HepG2 (cell line): ENCODE measurements around the gene CKAP5. TPM values are rescaled to one million over a fixed set of nuclear protein-coding genes. Genes with fewer than 3 reads are reported as not detected.

Source experiments
- AGO1 ChIP-seq: fragments of 200-400 bp; formaldehyde crosslinking; IDR thresholded peaks from 2 replicates; pipeline ENCODE4 v1.6.1; 2017; ENCODE audit warnings: mild to moderate bottlenecking, low read depth, low read length, moderate library complexity; ENCODE audit not compliant: poor library complexity, severe bottlenecking
- FOSL1 ChIP-seq: sonication (generic); formaldehyde crosslinking; IDR thresholded peaks from 2 replicates; pipeline ENCODE4 v1.9.0; 2021; ENCODE audit warnings: missing genetic modification reagents, borderline replicate concordance
- FOXK1 ChIP-seq: sonication (generic); formaldehyde crosslinking; IDR thresholded peaks from 2 replicates; pipeline ENCODE4 v1.4.0; 2020; ENCODE audit warnings: low read depth, missing genetic modification reagents, borderline replicate concordance
- HDAC1 ChIP-seq: sonication (generic); formaldehyde crosslinking; IDR thresholded peaks from 2 replicates; pipeline ENCODE4 v1.5.1; 2020; ENCODE audit warnings: mild to moderate bottlenecking, missing genetic modification reagents
- HNRNPL ChIP-seq: fragments of 200-400 bp; formaldehyde crosslinking; IDR thresholded peaks from 2 replicates; pipeline ENCODE4 v1.6.1; 2017; ENCODE audit warnings: mild to moderate bottlenecking, low read depth, low read length
- KMT2B ChIP-seq: IDR thresholded peaks from 2 replicates; pipeline ENCODE4 v1.6.1; 2016; ENCODE audit warnings: missing genetic modification reagents, missing compliant biosample characterization
- MEF2D ChIP-seq: sonication (generic); formaldehyde crosslinking; IDR thresholded peaks from 2 replicates; pipeline ENCODE4 v1.5.1; 2020; ENCODE audit warnings: mild to moderate bottlenecking, missing genetic modification reagents
- NR1H2 ChIP-seq: sonication (generic); formaldehyde crosslinking; IDR thresholded peaks from 2 replicates; pipeline ENCODE4 v1.8.1; 2022; ENCODE audit warnings: low read depth, missing genetic modification reagents, borderline replicate concordance
- TMF1 ChIP-seq: sonication (generic); formaldehyde crosslinking; IDR thresholded peaks from 2 replicates; pipeline ENCODE4 v1.8.1; 2022; ENCODE audit warnings: low read depth, missing genetic modification reagents
- YY1 ChIP-seq: IDR thresholded peaks from 2 replicates; pipeline ENCODE4 v1.6.1; 2011; ENCODE audit warnings: low read length, low read depth, moderate library complexity, mild to moderate bottlenecking; ENCODE audit not compliant: insufficient read depth, insufficient replicate concordance
- ZNF232 ChIP-seq: sonication (generic); formaldehyde crosslinking; IDR thresholded peaks from 2 replicates; pipeline ENCODE4 v1.4.0; 2020; ENCODE audit warnings: missing genetic modification reagents, borderline replicate concordance
- ZNF235 ChIP-seq: sonication (generic); formaldehyde crosslinking; IDR thresholded peaks from 2 replicates; pipeline ENCODE4 v1.8.1; 2023; ENCODE audit warnings: mild to moderate bottlenecking, missing genetic modification reagents, borderline replicate concordance
- ZNF678 ChIP-seq: sonication (generic); formaldehyde crosslinking; IDR thresholded peaks from 2 replicates; pipeline ENCODE4 v1.4.0; 2020; ENCODE audit warnings: mild to moderate bottlenecking, missing genetic modification reagents
- ZNF766 ChIP-seq: sonication (generic); formaldehyde crosslinking; IDR thresholded peaks from 2 replicates; pipeline ENCODE4 v1.5.0; 2020; ENCODE audit warnings: missing genetic modification reagents, borderline replicate concordance
- ZSCAN31 ChIP-seq: sonication (generic); formaldehyde crosslinking; IDR thresholded peaks from 2 replicates; pipeline ENCODE4 v1.5.0; 2020; ENCODE audit warnings: low read depth, mild to moderate bottlenecking, missing genetic modification reagents
- polyA plus RNA-seq, 8 experiments: library from polyadenylated mRNA; depleted of rRNA in 3 of 8; stranded (reverse) in 7 of 8; unstranded in 1 of 8; fragments of >200 nt; fragmentation: Illumina TruSeq in 4 of 8; extraction: Trizol in 4 of 8; gene quantifications; 2 replicates each; pipeline versions ENCODE4 v1.2.1 to v1.2.3, GENCODE V29; 2011 to 2016; ENCODE audit warnings: low read depth in 4 of 8, missing spikeins in 1 of 8, mixed read lengths in 1 of 8; ENCODE audit not compliant: insufficient read depth in 1 of 8
- total RNA-seq, 5 experiments: library from RNA; depleted of rRNA; stranded (reverse); fragments of >200 nt; fragmentation: Illumina TruSeq; extraction: Trizol; gene quantifications; 2 replicates each; pipeline ENCODE4 v1.2.3, GENCODE V29; 2016; ENCODE audit warnings: low read depth in 1 of 5
- TF ChIP-seq, protein P1 (sequence below): sonication (generic); formaldehyde crosslinking; IDR thresholded peaks from 2 replicates; pipeline ENCODE4 v1.5.1; 2020; ENCODE audit warnings: missing genetic modification reagents, mild to moderate bottlenecking, borderline replicate concordance
- TF ChIP-seq, protein P2 (sequence below): IDR thresholded peaks from 2 replicates; pipeline ENCODE4 v1.6.1; 2016; ENCODE audit warnings: low read depth, control low read depth
- TF ChIP-seq, protein P3 (sequence below): sonication (generic); formaldehyde crosslinking; conservative IDR thresholded peaks from 2 replicates; pipeline ENCODE4 v1.4.0; 2020; ENCODE audit warnings: missing genetic modification reagents
- TF ChIP-seq, protein P4 (sequence below): sonication (generic); formaldehyde crosslinking; IDR thresholded peaks from 2 replicates; pipeline ENCODE4 v1.4.0; 2020; ENCODE audit warnings: missing genetic modification reagents, borderline replicate concordance

The CKAP5 gene
- total and polyA plus RNA-seq, 2 of the 13 experiments (the other 11 are each of a cell fraction or from before 2014, with no cell fraction given) = 79.2 to 103 TPM

DNA sequence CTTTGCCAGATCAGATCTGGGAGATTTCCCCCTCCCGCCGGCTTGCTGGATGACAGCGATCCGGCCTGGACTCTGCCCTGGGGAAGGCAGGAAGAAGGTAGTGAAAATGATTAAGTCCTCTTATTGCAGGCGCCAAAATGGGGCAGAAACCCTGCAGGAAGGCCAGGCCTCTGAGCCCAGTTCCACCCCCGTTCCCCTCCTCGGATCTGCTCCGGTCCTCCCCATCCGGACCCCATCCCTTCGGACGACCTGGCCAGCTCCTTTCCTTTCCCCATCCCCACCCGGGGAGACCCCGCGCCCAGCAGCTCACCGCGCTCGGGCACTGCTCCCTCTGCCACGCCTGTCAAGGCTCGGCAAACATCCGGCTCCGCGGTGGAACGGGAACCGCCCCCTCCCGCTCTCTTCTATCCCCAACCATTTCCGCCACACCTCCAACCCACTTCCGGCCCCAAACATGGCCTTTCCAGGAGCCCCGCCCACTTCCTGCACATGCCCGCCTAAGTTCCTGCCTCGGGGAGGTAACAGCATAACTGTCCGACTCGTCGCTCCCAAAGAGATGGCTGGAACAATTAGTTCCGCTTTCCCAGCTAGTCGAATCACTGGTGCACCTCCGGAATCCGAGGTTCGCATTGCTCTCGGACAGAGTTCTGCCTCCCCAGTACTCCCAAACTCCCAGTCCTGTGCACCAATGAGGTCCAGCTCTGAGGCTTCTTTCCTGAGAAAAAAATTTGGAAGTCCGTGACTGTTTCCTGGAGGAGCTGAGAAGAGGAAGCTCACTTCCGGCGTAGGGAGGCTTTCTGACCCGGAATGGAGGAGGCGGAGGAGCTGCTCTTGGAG is 145.6 kb downstream of the CKAP5 start, which contains the start of the genes ARHGAP1 and ZNF408 (continued):
- TF ChIP-seq FOXK1 (CRISPR knock-in tag) (peak; percentile 85; the same call in 1 of the 2 replicates), ZNF232 (CRISPR knock-in tag) (no peak), ZNF235 (CRISPR knock-in tag) (0 out of 2 replicates have a peak, but pooled peaks have one; percentile 66), AGO1 (peak; percentile 14), NR1H2 (CRISPR knock-in tag) (no peak), ZNF678 (CRISPR knock-in tag) (no peak), ZNF766 (no peak), KMT2B (CRISPR knock-in tag) (peak; percentile 80), HNRNPL (0 out of 2 replicates have a peak, but pooled peaks have one; percentile 64), MEF2D (CRISPR knock-in tag) (peak; percentile 69; the same call in 1 of the 2 replicates), HDAC1 (peak; percentile 86), ZSCAN31 (CRISPR knock-in tag) (peak; percentile 57), FOSL1 (CRISPR knock-in tag) (no peak), YY1 (peak; percentile 80), TMF1 (CRISPR knock-in tag) (peak; percentile 75; the same call in 1 of the 2 replicates)
- TF ChIP-seq, protein P1, sequence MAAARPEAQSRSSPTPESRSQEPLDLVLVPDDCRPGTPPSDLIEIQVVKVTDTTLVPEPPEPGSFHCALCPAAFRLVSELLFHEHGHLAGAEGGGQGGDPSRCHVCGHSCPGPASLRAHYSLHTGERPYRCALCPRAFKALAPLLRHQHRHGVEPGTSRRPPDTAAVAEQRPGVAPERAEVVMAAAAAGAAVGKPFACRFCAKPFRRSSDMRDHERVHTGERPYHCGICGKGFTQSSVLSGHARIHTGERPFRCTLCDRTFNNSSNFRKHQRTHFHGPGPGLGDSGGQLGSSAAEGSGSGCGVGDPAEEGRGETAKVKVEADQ (CRISPR knock-in tag) = 0 out of 2 replicates have a peak, but pooled peaks have one; percentile 31
- TF ChIP-seq, protein P2, sequence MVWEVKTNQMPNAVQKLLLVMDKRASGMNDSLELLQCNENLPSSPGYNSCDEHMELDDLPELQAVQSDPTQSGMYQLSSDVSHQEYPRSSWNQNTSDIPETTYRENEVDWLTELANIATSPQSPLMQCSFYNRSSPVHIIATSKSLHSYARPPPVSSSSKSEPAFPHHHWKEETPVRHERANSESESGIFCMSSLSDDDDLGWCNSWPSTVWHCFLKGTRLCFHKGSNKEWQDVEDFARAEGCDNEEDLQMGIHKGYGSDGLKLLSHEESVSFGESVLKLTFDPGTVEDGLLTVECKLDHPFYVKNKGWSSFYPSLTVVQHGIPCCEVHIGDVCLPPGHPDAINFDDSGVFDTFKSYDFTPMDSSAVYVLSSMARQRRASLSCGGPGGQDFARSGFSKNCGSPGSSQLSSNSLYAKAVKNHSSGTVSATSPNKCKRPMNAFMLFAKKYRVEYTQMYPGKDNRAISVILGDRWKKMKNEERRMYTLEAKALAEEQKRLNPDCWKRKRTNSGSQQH (CRISPR knock-in tag) = peak; percentile 89
- TF ChIP-seq, protein P3, sequence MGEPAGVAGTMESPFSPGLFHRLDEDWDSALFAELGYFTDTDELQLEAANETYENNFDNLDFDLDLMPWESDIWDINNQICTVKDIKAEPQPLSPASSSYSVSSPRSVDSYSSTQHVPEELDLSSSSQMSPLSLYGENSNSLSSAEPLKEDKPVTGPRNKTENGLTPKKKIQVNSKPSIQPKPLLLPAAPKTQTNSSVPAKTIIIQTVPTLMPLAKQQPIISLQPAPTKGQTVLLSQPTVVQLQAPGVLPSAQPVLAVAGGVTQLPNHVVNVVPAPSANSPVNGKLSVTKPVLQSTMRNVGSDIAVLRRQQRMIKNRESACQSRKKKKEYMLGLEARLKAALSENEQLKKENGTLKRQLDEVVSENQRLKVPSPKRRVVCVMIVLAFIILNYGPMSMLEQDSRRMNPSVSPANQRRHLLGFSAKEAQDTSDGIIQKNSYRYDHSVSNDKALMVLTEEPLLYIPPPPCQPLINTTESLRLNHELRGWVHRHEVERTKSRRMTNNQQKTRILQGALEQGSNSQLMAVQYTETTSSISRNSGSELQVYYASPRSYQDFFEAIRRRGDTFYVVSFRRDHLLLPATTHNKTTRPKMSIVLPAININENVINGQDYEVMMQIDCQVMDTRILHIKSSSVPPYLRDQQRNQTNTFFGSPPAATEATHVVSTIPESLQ (CRISPR knock-in tag) = no peak
- TF ChIP-seq, protein P4, sequence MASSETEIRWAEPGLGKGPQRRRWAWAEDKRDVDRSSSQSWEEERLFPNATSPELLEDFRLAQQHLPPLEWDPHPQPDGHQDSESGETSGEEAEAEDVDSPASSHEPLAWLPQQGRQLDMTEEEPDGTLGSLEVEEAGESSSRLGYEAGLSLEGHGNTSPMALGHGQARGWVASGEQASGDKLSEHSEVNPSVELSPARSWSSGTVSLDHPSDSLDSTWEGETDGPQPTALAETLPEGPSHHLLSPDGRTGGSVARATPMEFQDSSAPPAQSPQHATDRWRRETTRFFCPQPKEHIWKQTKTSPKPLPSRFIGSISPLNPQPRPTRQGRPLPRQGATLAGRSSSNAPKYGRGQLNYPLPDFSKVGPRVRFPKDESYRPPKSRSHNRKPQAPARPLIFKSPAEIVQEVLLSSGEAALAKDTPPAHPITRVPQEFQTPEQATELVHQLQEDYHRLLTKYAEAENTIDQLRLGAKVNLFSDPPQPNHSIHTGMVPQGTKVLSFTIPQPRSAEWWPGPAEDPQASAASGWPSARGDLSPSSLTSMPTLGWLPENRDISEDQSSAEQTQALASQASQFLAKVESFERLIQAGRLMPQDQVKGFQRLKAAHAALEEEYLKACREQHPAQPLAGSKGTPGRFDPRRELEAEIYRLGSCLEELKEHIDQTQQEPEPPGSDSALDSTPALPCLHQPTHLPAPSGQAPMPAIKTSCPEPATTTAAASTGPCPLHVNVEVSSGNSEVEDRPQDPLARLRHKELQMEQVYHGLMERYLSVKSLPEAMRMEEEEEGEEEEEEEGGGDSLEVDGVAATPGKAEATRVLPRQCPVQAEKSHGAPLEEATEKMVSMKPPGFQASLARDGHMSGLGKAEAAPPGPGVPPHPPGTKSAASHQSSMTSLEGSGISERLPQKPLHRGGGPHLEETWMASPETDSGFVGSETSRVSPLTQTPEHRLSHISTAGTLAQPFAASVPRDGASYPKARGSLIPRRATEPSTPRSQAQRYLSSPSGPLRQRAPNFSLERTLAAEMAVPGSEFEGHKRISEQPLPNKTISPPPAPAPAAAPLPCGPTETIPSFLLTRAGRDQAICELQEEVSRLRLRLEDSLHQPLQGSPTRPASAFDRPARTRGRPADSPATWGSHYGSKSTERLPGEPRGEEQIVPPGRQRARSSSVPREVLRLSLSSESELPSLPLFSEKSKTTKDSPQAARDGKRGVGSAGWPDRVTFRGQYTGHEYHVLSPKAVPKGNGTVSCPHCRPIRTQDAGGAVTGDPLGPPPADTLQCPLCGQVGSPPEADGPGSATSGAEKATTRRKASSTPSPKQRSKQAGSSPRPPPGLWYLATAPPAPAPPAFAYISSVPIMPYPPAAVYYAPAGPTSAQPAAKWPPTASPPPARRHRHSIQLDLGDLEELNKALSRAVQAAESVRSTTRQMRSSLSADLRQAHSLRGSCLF (CRISPR knock-in tag) = no peak
